Naive B cell (primary cell): Measurements from ENCODE around the gene GPR89A. TPM values are rescaled to one million over a fixed set of nuclear protein-coding genes. Genes with fewer than 3 reads are reported as not detected.
A peak's percentile ranks its signal among the peaks of the same experiment; 100 is the strongest.
"Not testable (repeated sequence)": the region's sequence is repeated elsewhere in the genome, so short reads cannot be mapped to it uniquely, and the experiment has no call there.

ENCODE experiments used
- ATAC-seq, 2 donors: fragments of 150-1000 bp; cut with Tn5 transposase; 2 replicates each; pipeline ENCODE4 v1.10.0; 2021; ENCODE audit warnings: low read depth in 2 of 2, mild to moderate bottlenecking in 2 of 2, moderate library complexity in 2 of 2
- DNase-seq: peaks from one replicate; pipeline ENCODE4 v3.0.0; 2022
- H3K27ac Mint-ChIP-seq, 6 donors: one replicate each; pipeline ENCODE4 v1.8.0; 2020 to 2022; ENCODE audit warnings: mild to moderate bottlenecking in 6 of 6, mixed read lengths in 6 of 6, moderate library complexity in 5 of 6, inconsistent platforms in 2 of 6
- H3K27me3 Mint-ChIP-seq, 3 donors: one replicate each; pipeline ENCODE4 v1.8.0; 2021 to 2022; ENCODE audit warnings: mixed read lengths in 3 of 3, mild to moderate bottlenecking in 1 of 3
- H3K36me3 Mint-ChIP-seq, 2 donors: one replicate each; pipeline ENCODE4 v1.8.0; 2020 to 2022; ENCODE audit warnings: mixed read lengths in 2 of 2, inconsistent platforms in 1 of 2, mild to moderate bottlenecking in 1 of 2
- H3K4me1 Mint-ChIP-seq, 3 donors: one replicate each; pipeline ENCODE4 v1.8.0; 2020 to 2022; ENCODE audit warnings: mixed read lengths in 3 of 3, inconsistent platforms in 1 of 3, mild to moderate bottlenecking in 1 of 3, moderate library complexity in 1 of 3
- H3K4me3 Mint-ChIP-seq, 8 donors: one replicate each; pipeline ENCODE4 v1.8.0; 2020 to 2022; ENCODE audit warnings: mild to moderate bottlenecking in 8 of 8, mixed read lengths in 8 of 8, moderate library complexity in 8 of 8, inconsistent platforms in 2 of 8
- H3K9me3 Mint-ChIP-seq, 7 donors: one replicate each; pipeline ENCODE4 v1.8.0; 2020 to 2022; ENCODE audit warnings: mixed read lengths in 7 of 7, mild to moderate bottlenecking in 5 of 7, inconsistent platforms in 2 of 7, moderate library complexity in 1 of 7
- polyA plus RNA-seq, 6 donors: library from polyadenylated mRNA; unstranded; fragments of 300-500 nt; fragmentation: Illumina TruSeq; gene quantifications; one replicate each; pipeline ENCODE4 v1.2.3, GENCODE V29; 2021; ENCODE audit warnings: low read depth in 6 of 6

Gene GPR89A
- 10 to 100 TPM in 4 of 6 donors, 1 to 10 TPM in 2; 3.0 to 25.0 (median 17.3) TPM for polyA plus RNA-seq

DNA sequence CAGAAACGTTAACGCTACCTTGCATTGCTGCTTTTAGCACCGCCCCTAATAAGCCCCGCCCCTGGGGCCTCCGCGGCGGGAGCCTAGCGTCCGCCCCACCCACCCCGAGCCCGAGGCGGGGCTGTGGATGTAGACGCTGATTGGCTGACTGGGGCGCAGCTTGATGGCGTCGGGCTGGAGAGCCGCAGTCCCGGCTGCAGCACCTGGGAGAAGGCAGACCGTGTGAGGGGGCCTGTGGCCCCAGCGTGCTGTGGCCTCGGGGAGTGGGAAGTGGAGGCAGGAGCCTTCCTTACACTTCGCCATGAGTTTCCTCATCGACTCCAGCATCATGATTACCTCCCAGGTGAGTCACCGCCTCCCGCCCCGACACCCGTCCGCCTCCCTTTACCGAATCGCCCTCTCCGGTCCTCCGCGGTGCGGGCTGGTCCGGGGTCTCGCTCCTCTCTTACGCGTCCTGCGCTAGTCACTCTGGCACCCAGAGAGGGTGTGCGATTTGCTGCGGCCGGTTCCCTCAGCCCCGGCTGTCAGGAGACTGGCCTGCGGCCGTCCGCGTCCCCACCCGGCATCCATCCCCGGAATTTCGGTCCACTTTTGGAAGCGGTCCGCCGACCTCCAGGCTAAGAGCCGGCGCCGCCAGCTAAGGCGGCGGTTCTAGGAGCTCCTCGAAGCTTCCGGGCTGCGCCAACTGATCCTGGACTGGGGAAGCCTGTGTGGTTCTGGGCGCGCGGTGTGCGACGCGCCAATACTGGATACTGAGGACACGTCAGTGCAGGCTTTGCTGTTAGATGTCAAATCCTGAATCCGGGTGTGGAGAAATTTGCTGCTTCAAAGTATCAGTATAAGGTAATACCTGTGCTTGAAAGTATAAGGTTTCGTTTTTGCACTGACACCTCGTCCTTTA is at the start of gene GPR89A:
TSS of gene GPR89A (plus strand) at position 156 of the 901 bp plus-strand sequence. CDS start at position 302, 146 bp downstream.
- H3K36me3 Mint-ChIP-seq, H3K27me3 Mint-ChIP-seq, H3K9me3 Mint-ChIP-seq: not testable (repeated sequence)
- ATAC-seq (peak; percentile 99), DNase-seq (peak; percentile 94)
- Mint-ChIP-seq H3K4me1 (peaks cover 7 to 16% (median 9%) of the 10 kb centered on the region in 3 donors), H3K27ac (peak within 1 kb of the TSS in 5 of 6 donors; percentile 22 to 93 (median 81)), H3K4me3 (peak within 1 kb of the TSS; percentile 88 to 95 (median 92))

DNA sequence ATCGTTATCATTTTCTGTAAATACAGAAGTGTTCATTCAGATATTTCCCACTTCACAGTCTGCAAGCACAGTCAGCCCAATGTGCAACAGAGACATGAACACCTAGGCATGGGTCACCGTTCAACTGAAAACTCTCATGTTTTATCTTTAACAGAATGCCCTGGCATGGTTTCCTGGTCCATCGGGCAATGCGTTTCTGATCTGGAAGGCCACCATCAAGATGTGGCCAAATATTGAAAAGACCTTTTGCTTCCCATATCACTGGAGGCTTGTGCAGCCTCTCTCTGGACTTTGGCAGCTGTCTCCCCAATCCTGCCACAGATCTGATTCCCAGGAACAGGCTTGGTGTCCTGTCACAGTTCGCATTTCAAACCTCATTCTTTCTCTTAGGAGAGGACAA is 21.0 kb upstream of the GPR89A start:
- not testable (repeated sequence) for H3K27ac Mint-ChIP-seq, DNase-seq, H3K4me3 Mint-ChIP-seq, H3K4me1 Mint-ChIP-seq, H3K27me3 Mint-ChIP-seq, H3K9me3 Mint-ChIP-seq, ATAC-seq, H3K36me3 Mint-ChIP-seq

DNA sequence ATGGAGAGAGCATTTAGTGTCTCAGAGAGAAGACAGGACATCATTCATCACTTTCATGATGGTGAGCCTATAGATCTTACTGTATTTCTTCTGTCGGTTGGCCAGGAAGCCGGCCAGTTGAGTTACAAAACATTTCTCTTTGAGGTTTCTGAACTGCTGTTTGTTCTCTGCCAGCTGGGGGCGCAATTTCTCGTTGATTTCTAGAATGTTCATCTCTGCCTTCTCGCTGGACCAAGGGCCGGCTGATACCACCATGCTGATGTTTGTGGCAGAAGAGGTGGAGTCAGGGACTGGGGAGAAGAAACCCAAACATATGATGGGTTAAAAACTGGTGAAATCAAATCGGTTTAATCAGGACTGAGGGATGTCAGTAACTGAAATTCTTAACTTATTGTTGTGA is 17.0 kb upstream of the GPR89A start:
- H3K4me3 Mint-ChIP-seq, ATAC-seq, H3K4me1 Mint-ChIP-seq, DNase-seq, H3K27ac Mint-ChIP-seq, H3K9me3 Mint-ChIP-seq, H3K27me3 Mint-ChIP-seq, H3K36me3 Mint-ChIP-seq: not testable (repeated sequence)

DNA sequence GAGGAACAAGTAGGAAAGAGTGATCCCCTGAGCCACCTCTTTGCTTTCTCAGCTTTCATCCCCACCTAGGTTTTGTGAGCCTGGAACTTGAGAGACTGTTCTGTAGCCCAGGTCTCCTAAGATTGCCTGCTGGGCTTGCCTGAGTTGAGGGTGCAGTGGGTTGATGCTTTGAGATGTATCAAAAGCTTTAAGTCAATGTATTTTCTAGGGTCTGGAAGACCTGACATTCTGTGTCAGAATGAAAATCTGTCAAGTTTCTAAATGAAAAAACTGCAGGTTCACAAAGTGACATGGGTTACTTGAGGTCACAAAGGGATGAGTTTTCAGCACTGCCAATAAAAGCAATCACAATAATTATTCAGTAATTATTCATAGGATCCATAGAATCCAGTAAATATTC is 15.4 kb upstream of the GPR89A start:
- H3K36me3 Mint-ChIP-seq, H3K4me3 Mint-ChIP-seq, ATAC-seq, H3K4me1 Mint-ChIP-seq, H3K9me3 Mint-ChIP-seq, DNase-seq, H3K27ac Mint-ChIP-seq: not testable (repeated sequence)
- peaks cover 9 to 14% (median 14%) of the 10 kb centered on the region in 3 donors for H3K27me3 Mint-ChIP-seq

DNA sequence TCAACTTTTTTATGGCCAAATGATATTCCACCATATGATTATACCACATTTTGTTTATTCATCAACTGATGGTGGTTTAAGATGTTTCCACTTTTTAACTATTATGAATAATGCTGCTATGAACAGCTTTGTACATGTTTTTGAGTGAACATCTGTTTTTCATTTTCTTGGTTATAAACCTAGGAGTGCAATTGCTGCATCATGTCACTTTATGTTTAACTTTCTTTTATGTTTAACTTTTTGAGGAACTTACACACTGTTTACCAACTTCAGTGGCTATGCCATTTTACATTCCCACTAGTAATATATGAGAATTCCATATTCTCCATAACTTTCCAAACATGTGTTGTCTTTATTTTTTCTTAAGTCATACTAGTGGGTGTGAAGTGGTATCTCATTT is 12.4 kb upstream of the GPR89A start:
- not testable (repeated sequence) for H3K27ac Mint-ChIP-seq, H3K4me1 Mint-ChIP-seq, ATAC-seq, DNase-seq, H3K4me3 Mint-ChIP-seq, H3K36me3 Mint-ChIP-seq, H3K9me3 Mint-ChIP-seq
- H3K27me3 Mint-ChIP-seq, result peaks cover 13 to 16% (median 15%) of the 10 kb centered on the region in 3 donors

DNA sequence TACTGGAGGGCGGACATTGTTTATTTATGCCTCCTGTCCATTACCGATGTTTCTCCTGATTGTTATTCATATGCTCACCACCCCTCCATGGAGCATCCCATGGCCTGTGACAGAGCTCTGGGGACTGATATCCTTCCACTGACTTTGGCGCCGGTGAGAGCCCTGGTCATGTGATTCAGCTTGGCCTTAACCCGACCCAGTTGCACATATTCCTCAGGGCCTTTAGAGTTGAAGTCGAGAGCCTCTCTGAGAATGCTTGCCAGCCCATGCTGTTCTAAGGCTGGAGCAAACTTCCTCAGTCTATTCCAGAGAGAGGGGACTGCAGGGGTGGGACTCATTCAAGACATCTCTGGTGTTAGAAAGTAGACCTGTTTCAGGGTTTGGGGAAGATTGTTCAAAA is 11.6 kb upstream of the GPR89A start:
- H3K27ac Mint-ChIP-seq, H3K9me3 Mint-ChIP-seq, DNase-seq, ATAC-seq, H3K4me1 Mint-ChIP-seq, H3K36me3 Mint-ChIP-seq, H3K4me3 Mint-ChIP-seq: not testable (repeated sequence)
- peaks cover 15 to 20% (median 16%) of the 10 kb centered on the region in 3 donors for H3K27me3 Mint-ChIP-seq

DNA sequence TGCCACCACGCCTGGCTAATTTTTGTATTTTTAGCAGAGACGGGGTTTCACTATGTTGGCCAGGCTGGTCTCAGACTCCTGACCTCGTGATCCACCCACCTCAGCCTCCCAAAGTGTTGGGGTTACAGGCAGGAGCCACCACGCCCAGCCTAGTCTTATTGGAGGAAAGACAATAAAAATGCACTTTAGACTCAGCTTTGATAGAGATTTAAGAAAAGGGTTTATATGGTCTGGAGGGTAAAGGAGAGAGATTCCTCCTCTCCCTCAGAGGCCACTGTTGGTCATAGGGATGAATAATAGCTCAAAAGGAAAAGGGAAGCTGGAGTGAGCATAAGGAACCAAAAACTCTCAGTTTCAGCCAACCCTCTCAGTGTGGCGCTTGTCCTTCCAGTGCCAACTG is 8.4 kb upstream of the GPR89A start:
- H3K27me3 Mint-ChIP-seq, result peaks cover 13 to 21% (median 15%) of the 10 kb centered on the region in 3 donors
- H3K4me1 Mint-ChIP-seq, DNase-seq, H3K9me3 Mint-ChIP-seq, ATAC-seq, H3K36me3 Mint-ChIP-seq, H3K27ac Mint-ChIP-seq, H3K4me3 Mint-ChIP-seq: not testable (repeated sequence)

DNA sequence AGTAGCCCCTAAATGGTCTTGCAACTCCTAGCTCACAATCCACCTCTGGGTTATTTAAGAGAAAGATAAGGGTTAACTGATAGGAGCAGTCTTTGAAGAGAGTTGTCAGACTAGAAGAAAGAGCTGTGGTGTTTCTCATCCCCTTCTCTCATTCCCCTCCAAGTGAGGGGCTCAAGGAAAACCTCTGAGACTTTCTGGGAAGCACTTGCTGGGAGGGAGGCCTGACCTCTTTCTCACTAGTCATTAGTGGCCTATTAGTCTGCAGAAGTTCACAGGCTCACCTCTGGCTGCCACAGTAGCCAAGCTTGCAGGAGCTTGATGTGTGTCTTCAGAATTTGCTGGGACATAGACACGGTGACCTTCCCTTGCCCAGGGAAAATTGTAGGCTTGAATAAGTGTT is 6.2 kb upstream of the GPR89A start:
- H3K4me3 Mint-ChIP-seq, result no peak overlapping the region
- H3K27me3 Mint-ChIP-seq, result peaks cover 7 to 14% (median 8%) of the 10 kb centered on the region in 3 donors
- no peaks in the 10 kb centered on the region for H3K9me3 Mint-ChIP-seq
- H3K4me1 Mint-ChIP-seq, result no peaks in the 10 kb centered on the region
- no peak for DNase-seq
- ATAC-seq, result no peak
- no peak overlapping the region for H3K27ac Mint-ChIP-seq
- no peaks in the 10 kb centered on the region for H3K36me3 Mint-ChIP-seq

DNA sequence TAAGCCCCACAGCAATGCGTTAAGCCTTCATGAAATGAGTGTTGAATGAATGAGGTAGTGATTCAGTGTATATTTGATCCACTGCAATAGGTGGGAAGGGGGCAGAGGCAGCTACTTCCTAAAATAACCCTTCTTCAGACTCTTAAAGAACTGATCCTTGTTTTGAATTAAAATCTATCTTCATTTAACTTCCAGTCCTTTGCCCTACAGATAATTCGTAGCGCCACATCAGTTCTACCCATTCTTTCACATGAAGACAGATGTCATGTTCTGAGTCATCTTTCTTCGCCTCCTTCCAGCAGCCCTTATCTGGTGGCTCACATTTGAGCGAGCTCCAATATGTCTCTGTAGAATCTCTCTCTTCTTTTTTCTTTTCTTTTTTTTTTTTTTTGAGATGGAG is 948 bp upstream of the GPR89A start:
- not testable (repeated sequence) for H3K9me3 Mint-ChIP-seq, ATAC-seq, H3K36me3 Mint-ChIP-seq, DNase-seq, H3K4me3 Mint-ChIP-seq, H3K27me3 Mint-ChIP-seq, H3K27ac Mint-ChIP-seq
- peaks cover 7 to 12% (median 9%) of the 10 kb centered on the region in 3 donors for H3K4me1 Mint-ChIP-seq

DNA sequence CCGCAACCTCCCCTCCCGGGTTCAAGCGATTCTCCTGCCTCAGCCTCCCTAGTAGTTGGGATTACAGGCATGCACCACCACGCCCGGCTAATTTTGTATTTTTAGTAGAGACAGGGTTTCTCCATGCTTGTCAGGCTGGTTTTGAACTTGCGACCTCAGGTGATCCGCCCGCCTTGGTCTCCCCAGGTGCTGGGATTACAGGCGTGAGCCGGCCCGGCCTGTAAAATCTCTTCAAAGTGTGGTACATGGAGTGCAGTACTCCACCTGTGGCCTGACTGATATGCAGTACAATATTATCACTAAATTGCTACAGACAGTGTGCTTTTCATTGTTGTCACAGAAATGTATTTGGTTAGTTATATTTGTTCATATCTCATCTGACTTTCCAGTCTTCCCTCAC is 499 bp upstream of the GPR89A start:
- DNase-seq, H3K4me3 Mint-ChIP-seq, H3K36me3 Mint-ChIP-seq, H3K27me3 Mint-ChIP-seq, H3K9me3 Mint-ChIP-seq, ATAC-seq: not testable (repeated sequence)
- Mint-ChIP-seq H3K4me1 (peaks cover 7 to 16% (median 9%) of the 10 kb centered on the region in 3 donors), H3K27ac (peak overlapping the region in 1 of 6 donors; percentile 84)

DNA sequence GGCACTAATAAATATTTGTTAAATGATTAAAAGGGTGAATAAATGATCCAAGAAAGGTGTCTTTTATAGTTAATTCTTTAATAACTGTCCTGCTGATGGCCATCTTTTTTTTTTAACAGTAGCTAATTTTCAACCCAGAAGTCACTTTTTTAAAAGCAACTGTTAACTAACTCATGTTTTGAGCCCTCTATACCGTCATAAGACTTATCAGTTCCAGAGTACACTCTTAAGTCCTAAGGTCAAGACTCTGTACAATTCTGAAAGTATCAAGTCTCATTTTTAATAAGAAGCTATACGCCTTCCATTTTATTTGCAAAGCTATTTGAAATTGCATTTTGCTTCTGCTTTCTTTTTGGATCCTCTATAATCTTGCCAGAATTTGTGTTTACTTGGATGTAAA is 3.0 kb downstream of the GPR89A start:
- peaks cover 7 to 16% (median 9%) of the 10 kb centered on the region in 3 donors for H3K4me1 Mint-ChIP-seq
- H3K36me3 Mint-ChIP-seq, ATAC-seq, DNase-seq, H3K27ac Mint-ChIP-seq, H3K27me3 Mint-ChIP-seq, H3K9me3 Mint-ChIP-seq: not testable (repeated sequence)
- peak overlapping the region in 1 of 8 donors; percentile 86 for H3K4me3 Mint-ChIP-seq

DNA sequence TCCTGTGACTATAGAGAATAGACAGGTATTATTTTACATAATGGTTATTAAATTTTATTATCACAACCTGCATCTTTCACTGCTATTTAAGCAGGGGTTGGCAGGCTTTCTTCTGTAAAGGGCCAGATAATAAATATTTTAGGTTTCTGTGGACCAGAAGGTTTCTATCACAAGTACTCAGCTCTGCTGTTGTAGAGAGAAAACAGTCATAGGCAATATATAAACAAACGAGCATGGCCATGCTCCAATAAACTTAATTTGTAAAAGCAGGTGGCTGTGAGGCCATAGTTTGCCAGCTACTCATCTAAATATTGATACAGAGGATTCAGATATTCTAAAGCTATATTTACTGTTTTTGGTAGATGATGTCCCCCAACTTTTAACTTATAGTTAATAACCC is 12.3 kb downstream of the GPR89A start:
- not testable (repeated sequence) for H3K27ac Mint-ChIP-seq, H3K9me3 Mint-ChIP-seq, H3K27me3 Mint-ChIP-seq, H3K4me1 Mint-ChIP-seq, ATAC-seq, H3K4me3 Mint-ChIP-seq, H3K36me3 Mint-ChIP-seq, DNase-seq

DNA sequence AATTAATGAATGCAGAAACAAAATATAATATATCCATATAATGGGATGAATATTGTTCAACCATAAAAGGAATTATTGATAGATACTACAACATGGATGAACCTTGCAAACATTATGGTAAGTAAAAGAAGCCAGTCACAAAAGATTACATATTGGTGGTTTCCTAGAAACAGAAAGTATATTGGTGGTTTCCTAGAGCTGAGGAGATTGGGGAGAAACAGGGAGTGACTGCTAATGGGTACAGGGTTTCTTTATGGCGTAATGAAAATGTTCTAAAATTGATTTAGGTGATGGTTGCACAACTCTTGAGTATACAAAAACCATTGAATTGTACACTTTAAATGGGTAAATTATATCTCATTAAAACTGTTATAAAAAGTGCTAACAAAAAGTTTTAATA is 14.4 kb downstream of the GPR89A start:
- H3K4me1 Mint-ChIP-seq, H3K9me3 Mint-ChIP-seq, H3K4me3 Mint-ChIP-seq, DNase-seq, H3K27me3 Mint-ChIP-seq, H3K36me3 Mint-ChIP-seq, ATAC-seq, H3K27ac Mint-ChIP-seq: not testable (repeated sequence)

DNA sequence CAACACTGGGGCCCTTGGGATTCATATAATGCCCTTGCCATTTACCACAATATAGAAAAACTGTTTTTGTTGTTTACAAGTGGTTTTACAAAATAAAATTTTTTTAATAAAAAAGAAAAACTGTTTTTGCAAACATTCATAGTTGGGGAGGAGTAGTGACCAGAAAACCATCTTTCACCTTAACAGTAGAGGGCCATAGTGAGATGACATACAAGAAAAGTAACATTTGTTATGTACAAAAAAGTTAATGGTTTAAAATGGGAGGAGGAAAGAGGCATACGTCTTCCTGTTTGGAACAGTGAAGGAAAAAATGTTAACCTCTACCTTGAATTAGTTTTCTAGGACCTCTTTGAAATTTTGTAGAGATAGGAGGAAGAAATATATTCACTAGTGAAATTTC is 28.4 kb downstream of the GPR89A start:
- not testable (repeated sequence) for ATAC-seq, H3K27ac Mint-ChIP-seq, H3K4me1 Mint-ChIP-seq, H3K4me3 Mint-ChIP-seq, DNase-seq, H3K27me3 Mint-ChIP-seq, H3K9me3 Mint-ChIP-seq, H3K36me3 Mint-ChIP-seq
